Activated CD8-positive, alpha-beta memory T cell treated with anti-CD3 and anti-CD28 coated beads, Interleukin-2, amount 50 U/mL, for 4 hours (primary cell): ENCODE results near the gene HYAL2.

Experiments
- DNase-seq: peaks from one replicate; pipeline ENCODE4 v3.0.0-alpha.2; 2020

The HYAL2 gene

DNA sequence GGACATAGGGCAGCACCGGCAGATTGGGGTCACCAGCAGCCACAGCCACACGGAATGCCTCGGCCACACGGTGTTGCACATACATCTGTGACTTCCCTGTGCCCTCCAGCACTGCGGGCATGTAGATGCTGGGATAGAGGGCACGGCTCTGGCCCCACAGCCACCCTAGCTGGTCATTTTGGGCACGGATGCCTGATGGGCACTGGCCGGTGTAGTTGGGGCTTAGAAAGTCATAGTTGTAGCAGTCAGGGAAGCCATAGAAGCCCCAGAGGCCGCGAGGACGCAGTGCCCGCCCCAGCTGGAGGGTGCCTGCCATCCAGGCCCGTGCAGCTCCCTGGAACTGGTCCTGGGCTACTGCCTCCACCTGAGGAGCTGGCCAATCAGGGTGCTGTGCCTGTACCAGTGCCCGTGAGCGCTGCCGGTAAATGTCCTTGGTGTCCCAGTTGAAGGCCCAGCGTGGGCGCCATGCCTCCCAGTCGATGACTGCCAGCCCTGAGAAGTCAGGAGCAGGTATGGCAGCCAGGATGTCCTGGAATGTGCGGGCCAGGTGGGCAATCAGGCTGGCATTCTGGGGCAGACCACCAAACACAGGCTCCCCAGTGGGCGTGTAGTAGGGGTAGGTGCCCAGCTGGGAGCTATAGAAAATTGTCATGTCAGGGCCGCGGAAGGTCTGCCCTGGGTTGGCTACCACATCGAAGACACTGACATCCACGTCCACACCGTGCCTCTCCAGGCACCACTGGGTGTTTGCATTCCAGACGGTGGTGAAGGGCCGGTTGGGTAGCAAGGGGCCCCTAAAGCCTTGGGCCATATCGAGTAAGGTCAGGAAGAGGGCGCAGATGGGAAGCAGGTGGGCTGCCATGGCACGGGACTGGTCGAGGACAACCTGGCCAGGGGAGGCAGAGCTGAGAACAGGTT is 20.2 kb downstream of the HYAL2 start:
- no peak for DNase-seq

DNA sequence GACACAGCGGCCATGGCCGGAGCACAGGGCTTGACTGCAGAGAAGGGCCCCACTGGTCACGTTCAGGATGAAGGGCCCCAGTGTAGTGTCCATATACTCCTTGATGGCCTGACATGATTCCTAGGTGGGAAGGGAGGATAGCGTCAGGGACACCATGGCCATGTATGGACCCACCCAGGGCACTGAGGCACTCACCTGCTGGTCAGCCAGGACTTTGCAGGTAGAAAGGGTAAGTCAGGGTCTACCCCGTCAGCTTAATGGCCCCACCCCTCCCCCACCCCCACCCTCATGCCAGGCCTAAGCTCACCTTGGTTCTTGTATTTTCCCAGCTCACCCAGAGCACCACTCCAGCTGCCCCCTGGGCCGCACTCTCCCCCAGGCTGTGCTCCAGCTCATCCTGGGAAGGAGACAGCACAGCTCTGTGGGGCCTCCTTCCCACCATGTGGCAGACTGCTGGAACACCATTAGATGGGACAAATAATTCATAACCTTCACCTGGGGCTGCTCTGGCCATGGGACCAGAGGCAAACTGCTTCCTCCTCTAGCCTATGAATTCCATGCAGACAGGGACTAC is 21.8 kb downstream of the HYAL2 start:
- no peak for DNase-seq

DNA sequence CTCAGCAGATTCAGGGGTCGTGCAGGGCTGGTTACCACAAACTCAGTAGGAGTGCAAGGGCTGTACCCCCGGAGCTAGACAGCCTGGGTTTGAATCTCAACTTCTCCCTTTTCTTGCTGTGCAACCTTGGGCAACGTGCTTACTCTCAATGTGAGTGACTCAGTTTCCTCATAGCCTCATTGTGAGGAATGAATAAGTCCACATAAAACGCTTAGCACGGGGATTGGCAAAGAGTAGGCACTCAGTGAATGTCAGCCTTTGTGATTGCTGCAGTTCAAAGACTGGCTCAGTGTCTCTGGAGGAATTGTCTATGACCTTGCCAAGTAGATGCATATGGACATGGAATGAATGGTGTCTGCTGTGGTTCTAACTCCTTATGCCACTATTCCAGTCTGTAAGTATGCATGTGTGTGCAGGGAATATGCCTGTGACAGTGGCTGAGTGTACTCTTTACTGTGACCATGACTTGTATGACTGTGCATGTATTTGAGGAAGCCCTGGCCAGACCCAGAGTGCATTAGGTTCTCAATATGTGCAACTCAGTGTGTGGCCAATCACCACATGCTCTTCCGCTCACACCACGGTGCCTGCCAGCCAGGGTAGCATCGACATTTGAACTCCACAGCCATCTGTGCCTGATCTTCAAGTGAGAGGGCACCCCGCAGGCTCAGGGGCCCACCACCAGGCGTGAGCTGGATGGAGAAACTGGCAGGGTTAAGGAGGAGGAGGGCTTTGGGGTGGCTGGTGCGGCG is 22.4 kb downstream of the HYAL2 start:
- no peak for DNase-seq

DNA sequence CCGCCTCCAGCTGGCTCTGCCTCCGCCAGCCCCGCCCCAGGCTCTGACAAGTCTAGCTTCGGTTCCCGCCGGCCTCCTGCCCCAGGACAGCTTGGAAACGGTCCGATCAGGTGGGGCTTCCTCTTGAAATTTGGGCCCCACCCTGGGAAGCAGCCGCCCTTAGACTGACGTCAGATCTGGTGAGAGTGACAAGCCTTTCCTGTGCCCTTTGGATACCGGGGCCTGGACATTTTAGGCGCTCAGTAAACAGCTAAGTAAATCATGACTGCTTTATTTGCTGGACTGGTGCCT is 23.0 kb downstream of the HYAL2 start:
- DNase-seq: no peak

DNA sequence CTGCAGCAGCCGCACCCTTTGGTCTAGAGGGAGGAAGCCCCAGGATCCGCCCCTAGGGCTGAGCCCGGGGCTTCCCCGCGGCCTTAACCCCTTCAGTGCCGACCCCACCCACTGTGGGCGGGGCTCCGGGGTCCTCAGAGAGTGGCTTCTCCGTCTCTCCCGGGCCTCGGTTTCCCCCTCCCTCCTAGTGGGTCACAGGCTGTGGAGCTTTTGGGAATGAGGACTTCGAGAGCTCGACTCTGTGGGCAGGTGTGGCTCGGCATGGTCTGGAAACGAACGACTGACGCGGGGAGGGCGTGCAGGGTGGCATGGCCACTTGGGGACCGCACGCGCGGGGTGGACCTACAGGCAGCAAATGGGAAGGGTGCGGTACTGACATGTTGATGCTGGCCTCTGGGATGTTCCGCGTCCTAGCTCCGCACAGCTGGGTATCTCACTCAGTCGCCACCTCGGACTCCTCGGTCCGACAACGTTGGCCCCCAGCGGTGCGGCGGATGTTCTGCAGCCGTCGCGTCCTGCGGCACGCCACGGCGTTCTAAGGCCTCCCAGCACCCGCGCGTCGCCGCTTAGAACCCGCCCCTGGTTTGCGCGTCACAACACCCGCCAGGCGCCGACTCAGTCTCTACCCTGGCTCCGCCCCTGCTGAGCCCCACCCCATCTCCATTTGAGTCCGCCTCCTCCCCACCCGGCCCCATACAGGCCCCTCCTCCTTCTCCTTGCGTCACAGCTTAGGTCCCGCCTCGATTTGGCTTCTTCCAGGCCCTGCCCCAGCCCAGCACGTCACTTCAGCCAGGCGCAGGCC is 23.5 kb downstream of the HYAL2 start, which contains the start of the genes HYAL3 and NAA80:
Gene HYAL3 (minus strand): TSS at position 570 of the 802 bp plus-strand sequence. CDS start 3,803 bp downstream, outside the sequence.
Gene NAA80 (minus strand): TSS at position 570 of the 802 bp plus-strand sequence. CDS start 1,942 bp downstream, outside the sequence.
- DNase-seq: peak; percentile 99

DNA sequence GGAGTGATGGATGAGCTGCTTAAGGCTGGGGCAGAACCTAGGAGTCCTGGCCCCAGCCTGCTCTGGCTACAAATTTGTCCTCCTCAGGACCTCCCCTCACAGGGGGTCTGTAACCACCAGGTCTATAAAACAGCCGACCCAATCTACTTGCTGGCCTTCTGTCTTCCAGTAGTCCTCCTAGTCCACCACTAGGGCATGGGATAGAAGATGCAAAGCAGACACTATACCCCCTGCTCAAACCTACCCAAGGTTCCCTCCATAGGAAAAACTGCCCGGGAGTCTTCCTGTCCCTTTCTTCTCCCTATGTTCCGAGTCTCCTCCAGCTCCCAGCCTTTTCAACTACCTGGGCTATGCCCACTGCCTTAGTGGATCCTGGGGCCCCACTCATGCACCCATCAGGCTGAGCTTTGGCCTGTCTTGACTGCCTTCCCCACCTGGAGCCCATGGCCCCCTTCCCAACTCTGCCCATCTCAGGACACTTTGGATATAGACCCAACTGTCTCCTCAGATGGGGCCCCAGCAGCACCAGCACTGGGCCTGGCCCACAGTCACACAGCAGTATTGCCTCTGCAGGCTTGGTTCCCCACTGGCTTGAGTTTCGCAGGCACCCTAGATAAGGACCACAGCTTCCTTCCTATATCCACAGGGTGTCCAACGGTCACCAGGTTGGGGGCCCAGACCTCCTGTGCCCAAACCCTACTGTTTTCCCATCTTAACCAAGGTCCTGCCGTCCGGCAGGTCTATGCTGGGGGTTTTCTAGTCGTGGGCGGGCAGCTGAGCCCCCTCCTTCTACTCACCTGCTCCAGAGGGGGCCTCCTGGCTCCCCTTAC is 24.4 kb downstream of the HYAL2 start:
- no peak for DNase-seq

DNA sequence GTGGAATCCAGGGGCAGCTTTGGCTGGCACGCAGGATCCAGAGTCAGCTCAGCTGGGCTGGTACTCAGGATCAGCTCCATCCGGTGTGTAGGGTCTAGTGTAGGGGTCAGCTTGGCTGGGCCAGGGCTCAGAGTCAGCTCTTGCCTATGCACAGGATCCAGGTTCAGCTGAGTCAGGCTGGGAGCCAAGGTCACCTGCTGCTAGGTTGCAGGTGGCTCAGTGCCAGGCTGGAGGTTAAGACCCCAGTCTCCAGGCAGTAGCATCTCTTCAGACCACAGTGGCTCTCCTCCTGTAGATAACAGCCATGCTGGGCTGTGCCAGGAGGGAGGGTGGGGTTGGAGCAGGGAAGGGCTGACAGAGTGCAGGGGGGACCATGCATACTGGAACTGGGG is 25.2 kb downstream of the HYAL2 start:
- DNase-seq: no peak

DNA sequence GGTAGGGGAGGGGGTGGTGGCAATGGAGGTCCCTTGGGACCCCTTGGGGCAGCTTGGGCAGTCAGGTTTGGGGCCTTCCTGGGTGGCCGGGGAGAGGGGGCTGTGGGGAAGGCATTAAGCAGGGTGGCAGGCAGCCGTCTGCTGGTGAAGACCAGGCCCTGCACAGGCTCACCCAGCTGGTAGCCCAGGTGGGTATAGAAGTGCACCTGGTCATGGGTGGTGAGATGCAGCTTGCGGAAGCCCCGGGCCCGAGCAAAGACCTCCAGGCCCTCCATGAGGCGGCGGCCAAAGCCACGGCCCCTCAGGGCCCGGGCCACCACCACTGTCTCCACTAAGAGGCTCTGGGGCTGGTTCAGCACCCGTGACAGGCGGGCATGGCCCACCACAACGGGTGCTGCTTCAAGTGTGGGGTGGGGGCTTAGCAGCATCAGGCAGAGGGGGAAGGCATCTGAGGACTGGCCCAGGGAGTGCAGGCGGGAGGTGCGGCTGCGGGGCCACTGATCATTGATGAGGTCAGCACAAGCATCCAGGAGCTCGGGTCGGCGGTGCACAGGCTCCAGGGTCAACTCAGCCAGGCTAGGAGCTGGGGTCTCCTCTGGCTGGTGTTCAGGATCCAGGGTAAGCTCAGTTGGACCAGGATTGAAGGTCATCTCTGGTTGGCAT is 25.7 kb downstream of the HYAL2 start:
- no peak for DNase-seq

DNA sequence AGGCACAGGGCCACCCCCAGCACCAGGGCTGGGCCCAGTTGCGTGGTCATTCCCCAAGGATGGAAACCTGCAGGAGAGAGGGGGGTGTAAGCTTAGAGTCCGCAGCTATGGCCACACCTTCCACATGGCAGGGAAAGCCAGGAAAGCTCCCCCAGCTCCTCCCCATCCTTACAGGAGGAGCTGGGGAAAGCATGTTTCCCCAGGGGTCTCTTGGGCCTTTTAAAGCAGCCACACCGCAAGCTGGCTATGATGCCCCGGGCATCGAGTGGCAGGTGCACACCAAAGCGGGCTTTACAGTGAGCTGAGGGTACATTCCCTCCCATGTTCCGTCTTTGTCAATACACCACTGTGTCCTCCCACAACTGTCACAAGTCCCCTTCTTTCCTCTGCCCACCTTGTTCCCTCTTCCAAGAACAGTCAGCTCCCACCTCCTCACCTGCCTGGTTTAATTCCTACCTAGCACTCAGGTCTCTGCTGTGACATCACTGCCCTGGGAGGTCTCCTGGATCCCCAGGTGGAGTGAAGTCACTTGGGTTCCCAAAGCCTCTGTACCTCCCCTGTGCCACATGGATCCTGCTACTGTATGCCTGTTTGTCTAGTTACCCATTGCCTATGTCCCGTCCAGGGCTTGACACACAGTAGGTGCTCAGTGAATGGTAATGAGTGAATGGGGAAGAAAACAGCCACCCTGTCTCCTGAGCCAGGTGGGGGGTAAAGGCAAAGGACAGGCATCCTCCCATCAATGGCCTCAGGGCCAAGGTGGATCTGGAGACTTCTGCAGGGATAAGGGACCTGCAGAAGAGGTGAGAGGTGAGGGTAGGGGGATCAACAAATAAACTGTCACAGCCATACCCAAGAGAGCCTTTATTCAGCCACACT is 26.8 kb downstream of the HYAL2 start:
- DNase-seq: no peak

DNA sequence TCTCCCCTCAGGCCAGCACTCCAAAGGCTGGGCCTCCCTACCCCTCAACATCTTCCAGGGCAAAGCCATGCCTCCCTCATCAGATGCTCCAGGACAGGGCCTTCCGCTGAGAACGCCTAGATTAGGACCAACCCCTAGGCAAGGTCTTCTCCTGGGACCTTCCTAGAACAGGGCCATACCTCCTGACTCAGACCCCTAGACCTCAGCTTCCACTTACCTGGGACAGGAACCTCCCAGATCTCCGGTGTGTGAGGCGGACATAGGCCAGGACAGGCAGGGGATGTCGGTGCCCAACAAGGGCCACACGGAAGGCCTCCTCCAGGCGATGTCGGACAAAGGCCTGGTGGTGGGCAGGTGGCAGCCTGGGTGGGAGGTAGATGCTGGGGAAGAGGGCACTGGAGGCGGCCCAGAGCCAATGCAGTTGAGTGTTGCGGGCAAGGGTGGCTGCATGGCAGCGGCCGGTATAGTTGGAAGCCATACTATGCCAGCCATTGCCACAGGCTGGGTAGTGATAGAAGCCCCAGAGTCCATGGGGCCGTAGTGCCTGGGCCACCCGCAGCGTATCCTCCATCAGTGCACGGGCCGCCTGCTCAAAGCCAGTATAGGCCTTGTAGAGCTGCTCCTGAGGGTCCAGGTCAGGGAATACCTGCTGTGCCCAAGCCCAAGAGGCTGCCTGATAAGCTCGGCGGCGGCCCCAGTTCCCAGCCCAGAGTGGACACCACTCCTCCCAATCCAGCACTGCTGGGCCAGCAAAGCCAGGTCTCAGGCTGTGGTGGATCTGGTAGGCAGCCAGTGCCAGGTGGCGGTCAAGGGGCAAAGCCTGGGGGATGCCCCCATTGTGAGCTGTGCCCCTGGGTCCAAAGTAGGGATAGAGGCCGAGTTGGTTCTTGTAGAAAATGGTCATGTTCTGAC is 27.8 kb downstream of the HYAL2 start:
- DNase-seq: no peak

DNA sequence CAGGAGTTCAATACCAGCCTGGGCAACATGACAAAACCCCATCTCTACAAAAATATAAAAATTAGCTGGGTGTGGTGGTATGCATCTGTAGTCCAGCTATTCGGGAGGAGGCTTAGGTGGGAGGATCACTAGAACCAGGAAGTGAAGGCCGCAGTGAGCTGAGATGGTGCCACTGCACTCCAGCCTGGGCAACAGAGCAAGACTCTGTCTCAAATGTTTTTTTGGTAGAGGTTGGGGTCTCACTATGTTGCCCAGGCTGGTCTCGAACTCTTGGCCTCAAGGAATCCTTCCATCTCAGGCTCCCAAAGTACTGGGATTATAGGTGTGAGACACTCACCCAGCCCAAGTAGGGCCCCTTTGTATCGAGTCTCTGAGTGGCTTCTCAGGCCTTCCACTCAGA is 28.5 kb downstream of the HYAL2 start:
- DNase-seq: no peak

DNA sequence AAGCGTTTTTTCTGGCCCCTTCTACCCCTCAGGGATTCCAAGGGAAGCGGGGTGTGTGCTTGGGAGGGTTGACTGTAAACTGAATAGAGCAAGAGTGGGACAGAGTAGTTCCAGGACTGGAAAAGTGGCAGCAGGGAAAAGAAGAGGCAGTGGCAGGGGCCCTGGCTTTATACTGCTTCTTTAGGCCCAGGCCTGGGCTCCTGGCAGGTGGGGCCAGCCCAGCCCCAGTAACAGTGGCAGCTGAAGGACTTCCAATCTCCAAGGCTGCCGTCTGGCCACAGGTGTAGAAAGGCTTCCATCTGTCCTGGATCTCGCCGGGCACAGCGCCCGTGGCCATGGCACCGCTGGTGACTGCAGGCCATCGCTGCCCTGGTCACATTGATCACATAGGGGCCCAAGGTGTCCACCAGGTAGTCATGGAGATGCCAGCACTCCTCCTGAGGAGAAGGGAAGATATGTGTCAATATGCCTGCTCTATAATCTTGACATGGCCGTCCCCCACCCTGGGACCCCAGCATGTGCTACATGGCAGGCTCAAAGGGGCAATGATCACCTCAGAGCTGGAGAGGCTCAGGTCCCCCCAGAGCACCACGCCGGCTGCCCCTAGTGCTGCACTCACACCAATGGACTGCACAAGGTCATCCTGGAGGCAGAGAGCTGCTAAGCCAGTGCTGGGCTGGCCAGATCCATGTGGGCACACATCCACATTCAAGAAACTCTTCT is 29.3 kb downstream of the HYAL2 start:
- DNase-seq: no peak

DNA sequence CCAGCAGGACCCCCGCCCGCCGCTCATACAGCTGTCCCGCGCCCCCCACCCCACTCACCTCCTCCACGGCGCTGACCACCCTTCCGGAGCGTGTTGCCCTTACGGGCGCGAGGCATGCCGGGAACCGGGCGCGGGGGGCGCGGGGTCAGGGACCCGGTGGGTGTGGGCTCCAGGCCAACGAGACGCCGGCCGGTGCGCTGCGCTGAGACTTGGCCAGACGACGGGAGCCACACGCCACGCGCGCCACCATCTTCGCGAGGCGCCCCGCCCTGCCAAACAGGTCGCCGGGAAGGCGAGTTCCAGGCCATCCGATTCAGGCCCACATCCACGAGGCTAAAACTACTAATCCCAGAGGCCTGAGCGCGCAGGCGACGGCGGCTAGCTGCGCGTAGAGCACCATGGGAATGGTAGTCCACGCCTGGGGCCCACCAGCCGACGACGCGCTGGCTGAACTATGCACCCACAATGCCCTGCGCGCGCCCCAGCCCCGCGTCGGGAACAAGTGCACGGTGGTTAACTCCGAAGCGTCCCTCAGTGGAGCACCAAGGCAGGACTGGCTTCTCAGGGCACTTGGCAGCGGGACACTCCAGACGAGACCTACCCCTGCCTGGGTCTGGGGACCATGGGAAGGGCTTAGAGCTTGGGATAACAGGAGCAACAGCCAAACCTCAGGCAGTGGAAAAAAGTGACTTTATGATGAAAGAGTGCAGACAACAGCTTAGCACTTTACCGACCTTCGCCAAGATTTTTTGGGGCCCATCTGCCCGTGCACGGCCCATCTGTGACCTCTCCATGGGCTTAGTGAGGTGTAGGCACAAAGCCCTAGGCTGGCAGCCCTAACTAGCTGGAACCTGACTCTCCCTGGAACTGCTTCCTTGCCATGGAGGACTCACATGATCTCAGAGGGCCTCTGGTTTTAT is 30.1 kb downstream of the HYAL2 start, which contains the start of gene IFRD2:
Gene IFRD2 (minus strand): TSS at position 271 of the 920 bp plus-strand sequence. CDS start 155 bp downstream, at position 116.
- peak; percentile 95 for DNase-seq

DNA sequence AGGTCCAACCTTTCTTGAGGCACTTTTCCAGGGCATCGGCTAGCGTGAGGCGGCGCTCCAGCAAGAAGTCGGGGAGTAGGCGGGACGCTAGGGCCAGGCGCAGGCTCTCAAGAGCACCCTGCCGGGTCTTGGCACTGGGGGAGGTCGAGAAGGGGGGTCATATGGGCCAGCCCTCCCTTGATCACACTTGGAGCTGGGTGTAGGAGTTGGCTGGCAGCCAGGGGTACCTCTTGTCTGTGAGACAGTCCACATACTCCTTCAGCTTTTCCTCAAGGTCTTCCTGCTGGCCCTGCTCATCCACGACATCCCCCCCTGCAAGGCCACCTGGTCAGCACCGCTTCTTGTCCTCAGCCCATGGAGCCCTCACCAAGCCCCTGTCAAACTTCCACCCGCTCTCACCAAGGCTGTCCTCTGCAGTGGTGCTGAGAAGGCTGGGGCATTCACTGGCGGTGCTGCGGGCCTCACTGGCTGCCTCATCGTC is 32.3 kb downstream of the HYAL2 start:
- DNase-seq: no peak

DNA sequence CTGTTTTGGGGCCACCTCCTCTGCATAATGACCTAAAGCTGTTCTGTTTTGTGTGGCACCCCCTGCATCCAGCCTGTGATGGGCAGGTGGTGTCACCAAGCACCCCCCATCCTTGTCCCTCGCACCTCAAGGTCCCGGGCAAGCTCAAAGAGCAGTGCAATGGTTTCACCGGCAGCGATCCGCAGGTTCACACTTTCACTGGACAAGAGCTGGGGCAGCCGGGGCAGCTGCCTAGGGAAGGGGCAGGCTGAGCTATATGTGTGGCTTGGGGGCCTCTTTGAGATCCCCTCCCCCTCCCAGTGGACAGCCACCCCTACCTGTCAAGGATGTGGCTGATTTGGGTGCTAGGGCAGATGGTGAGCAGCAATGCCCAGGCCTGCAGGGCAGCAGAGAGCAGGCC is 33.4 kb downstream of the HYAL2 start:
- no peak for DNase-seq

DNA sequence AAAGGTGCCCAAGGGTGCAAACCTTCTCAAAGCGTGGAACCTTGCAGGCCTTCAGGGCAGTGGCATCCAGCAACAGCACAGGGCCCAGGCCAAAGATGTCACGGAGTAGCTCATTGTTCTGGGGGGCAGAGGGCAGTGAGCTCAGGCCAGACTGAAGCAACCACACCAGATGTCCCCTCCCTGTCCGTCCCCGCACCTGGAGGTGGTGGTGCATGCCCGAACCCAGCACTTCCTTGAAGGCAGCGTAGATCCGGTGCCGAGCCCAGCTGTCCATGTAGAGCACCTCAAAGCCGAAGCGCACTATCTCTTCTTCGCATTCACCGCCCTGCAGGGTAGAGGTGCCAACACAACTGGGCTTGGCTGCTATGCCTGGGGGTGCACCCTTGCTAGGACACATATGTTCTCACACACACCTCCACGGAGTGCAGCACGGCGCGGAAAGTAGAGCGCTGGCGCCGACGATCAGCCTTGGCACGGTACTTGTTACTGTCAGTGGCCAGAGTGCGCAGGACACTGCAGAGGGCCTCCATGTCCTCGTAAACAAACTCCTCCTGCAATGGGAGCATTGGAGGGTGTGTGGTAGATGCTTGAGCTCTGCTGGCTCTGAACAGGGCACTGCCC is 34.0 kb downstream of the HYAL2 start:
- DNase-seq: no peak

DNA sequence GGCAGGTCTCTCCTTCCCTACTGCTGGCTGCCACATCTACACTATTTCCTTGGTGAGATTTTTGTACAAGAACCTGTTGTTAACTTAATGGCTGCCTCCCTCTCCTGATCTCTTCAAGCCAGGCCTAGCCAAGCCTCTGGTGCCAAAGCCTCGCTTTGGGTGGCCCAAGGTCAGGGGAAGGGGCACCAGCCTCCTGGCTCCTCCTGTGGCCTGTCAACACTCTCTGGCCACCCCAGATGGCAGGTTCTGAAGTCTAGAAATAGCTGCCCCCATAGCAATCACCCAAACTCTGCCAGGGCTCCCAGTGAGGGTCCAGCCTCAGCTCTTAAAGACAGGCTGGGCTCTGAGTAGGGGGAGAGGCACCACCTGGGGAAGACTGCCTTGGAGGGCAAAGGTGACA is 35.3 kb downstream of the HYAL2 start:
- no peak for DNase-seq
